Right atrium auricular region (tissue), 2 donors: ENCODE measurements around the gene PYGO1. TPM values are rescaled to one million over a fixed set of nuclear protein-coding genes. Genes with fewer than 3 reads are reported as not detected.

Experiments
- DNase-seq: peaks from one replicate; pipeline ENCODE4 v3.0.0-alpha.2; 2019; ENCODE audit warnings: low spot score
- H3K27ac ChIP-seq, 2 donors: fragments of 200-600 bp; sonication (generic); 1 replicate in 1 of 2; 2 replicates in 1 of 2; pipeline ENCODE4 v1.5.1; 2016 to 2019
- H3K27me3 ChIP-seq, 2 donors: fragments of 200-600 bp; sonication (generic); one replicate each; pipeline versions ENCODE4 v1.5.1 to v1.6.0; 2017 to 2019
- H3K36me3 ChIP-seq: fragments of 200-600 bp; sonication (generic); one replicate; pipeline ENCODE4 v1.5.1; 2016
- H3K4me1 ChIP-seq, 2 donors: fragments of 200-600 bp; sonication (generic); one replicate each; pipeline versions ENCODE4 v1.5.1 to v1.6.0; 2017 to 2019
- H3K4me3 ChIP-seq, 2 donors: fragments of 200-600 bp; sonication (generic); 1 replicate in 1 of 2; 2 replicates in 1 of 2; pipeline ENCODE4 v1.5.1; 2017 to 2019; ENCODE audit warnings: mild to moderate bottlenecking in 1 of 2, moderate library complexity in 1 of 2
- H3K9me3 ChIP-seq, 2 donors: fragments of 200-600 bp; sonication (generic); one replicate each; pipeline ENCODE4 v1.5.1; 2019
- CTCF ChIP-seq, 2 donors: fragments of 200-600 bp; sonication (generic); IDR thresholded peaks; one replicate each; pipeline ENCODE4 v1.5.1; 2019; ENCODE audit warnings: antibody characterized with exemption in 2 of 2
- total RNA-seq, 2 donors: library from RNA; depleted of rRNA; stranded (reverse); fragments of >200 nt; gene quantifications; one replicate each; pipeline ENCODE4 v1.1.0, GENCODE V29; 2016

PYGO1 gene
- total RNA-seq, 2 donors from 2014 or later = 4.3 to 6.3 TPM

GRCh38 chr15:55546718-55547117 is 41.4 kb downstream of the PYGO1 start:
- H3K9me3 ChIP-seq = no peaks in the 10 kb centered on the region
- no peak overlapping the region for H3K4me3 ChIP-seq
- no peaks in the 10 kb centered on the region for H3K4me1 ChIP-seq
- TF ChIP-seq CTCF (IDR thresholded peaks at IDR 0.05) = no peak
- no peak for DNase-seq
- H3K27me3 ChIP-seq = no peaks in the 10 kb centered on the region
- no peak overlapping the region for H3K27ac ChIP-seq
- no peaks in the 10 kb centered on the region for H3K36me3 ChIP-seq

- Histone ChIP-seq H3K27ac (no peak overlapping the region), H3K36me3 (no peaks in the 10 kb centered on the region), H3K4me1 (no peaks in the 10 kb centered on the region), H3K27me3 (no peaks in the 10 kb centered on the region), H3K9me3 (no peaks in the 10 kb centered on the region), H3K4me3 (no peak overlapping the region)
- TF ChIP-seq CTCF (IDR thresholded peaks at IDR 0.05) = no peak
- DNase-seq = no peak
Measured at GRCh38 chr15:55535436-55535835, 52.7 kb downstream of the PYGO1 start.

- TF ChIP-seq CTCF (IDR thresholded peaks at IDR 0.05) = no peak
- Histone ChIP-seq H3K4me1 (no peaks in the 10 kb centered on the region), H3K4me3 (no peak overlapping the region), H3K27ac (no peak overlapping the region), H3K9me3 (no peaks in the 10 kb centered on the region), H3K27me3 (no peaks in the 10 kb centered on the region), H3K36me3 (no peaks in the 10 kb centered on the region)
- DNase-seq = no peak
Measured at GRCh38 chr15:55532944-55533343, 55.2 kb downstream of the PYGO1 start.

GRCh38 chr15:55530861-55531313 is 57.3 kb downstream of the PYGO1 start:
- Histone ChIP-seq H3K4me1 (no peaks in the 10 kb centered on the region), H3K27ac (no peak overlapping the region), H3K36me3 (no peaks in the 10 kb centered on the region), H3K27me3 (no peaks in the 10 kb centered on the region), H3K4me3 (no peak overlapping the region), H3K9me3 (no peaks in the 10 kb centered on the region)
- no peak for DNase-seq
- TF ChIP-seq CTCF (IDR thresholded peaks at IDR 0.05) = no peak

- no peaks in the 10 kb centered on the region for H3K36me3 ChIP-seq
- DNase-seq = no peak
- H3K27me3 ChIP-seq = no peaks in the 10 kb centered on the region
- no peak for TF ChIP-seq CTCF (IDR thresholded peaks at IDR 0.05)
- no peaks in the 10 kb centered on the region for H3K4me1 ChIP-seq
- no peak overlapping the region for H3K4me3 ChIP-seq
- no peaks in the 10 kb centered on the region for H3K9me3 ChIP-seq
- no peak overlapping the region for H3K27ac ChIP-seq
Measured at GRCh38 chr15:55528812-55529211, 59.3 kb downstream of the PYGO1 start.

- Histone ChIP-seq H3K36me3 (no peaks in the 10 kb centered on the region), H3K4me3 (no peak overlapping the region), H3K27me3 (no peaks in the 10 kb centered on the region), H3K4me1 (no peaks in the 10 kb centered on the region), H3K9me3 (no peaks in the 10 kb centered on the region), H3K27ac (no peak overlapping the region)
- DNase-seq = no peak
- no peak for TF ChIP-seq CTCF (IDR thresholded peaks at IDR 0.05)
Measured at GRCh38 chr15:55527150-55527549, 61.0 kb downstream of the PYGO1 start.
